Hematopoietic multipotent progenitor cell treated with erythropoietin and hydrocortisone succinate and interleukin-3 and kit ligand, for 6 days (in vitro differentiated cells): ENCODE results near the gene PRLR.

ENCODE experiments used
- DNase-seq: peaks from one replicate; pipeline ENCODE4 v3.0.0-alpha.2; 2015

Gene PRLR

DNA sequence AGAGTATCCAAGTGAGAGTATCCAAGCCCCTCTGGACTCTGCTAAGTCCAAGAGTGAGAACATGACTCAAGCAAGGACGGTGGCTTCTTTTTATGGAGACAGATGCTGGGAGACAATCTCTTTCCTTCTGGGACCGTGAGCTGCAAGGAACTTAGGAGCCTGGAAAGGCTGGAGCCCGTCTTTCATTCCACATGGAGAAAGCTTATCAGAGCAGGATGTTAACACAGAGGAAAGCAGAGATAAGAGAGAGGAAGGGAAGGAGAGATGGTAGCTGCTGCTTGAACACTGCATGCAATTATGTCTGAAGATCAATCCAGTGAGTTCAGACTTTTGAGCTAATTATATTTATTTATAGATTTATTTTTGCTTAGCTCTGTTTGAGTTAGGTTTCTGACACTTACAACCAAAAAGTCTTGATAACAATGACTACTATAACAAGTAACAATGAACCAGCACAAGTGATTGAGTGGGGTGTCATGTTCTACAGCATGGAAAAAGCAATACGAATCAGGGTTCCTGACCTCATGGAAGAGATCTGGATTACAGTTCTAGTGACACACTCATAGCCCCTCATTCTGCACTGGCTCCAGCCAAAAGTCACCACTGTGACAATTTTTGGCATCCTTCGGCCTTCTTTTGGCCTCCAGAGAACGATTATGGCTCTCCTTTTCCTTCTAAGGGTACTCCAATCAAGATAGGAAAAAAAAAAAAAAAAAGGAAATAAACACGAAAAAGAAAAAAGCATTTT, 71.5 kb downstream of the PRLR start:
- no peak for DNase-seq

DNA sequence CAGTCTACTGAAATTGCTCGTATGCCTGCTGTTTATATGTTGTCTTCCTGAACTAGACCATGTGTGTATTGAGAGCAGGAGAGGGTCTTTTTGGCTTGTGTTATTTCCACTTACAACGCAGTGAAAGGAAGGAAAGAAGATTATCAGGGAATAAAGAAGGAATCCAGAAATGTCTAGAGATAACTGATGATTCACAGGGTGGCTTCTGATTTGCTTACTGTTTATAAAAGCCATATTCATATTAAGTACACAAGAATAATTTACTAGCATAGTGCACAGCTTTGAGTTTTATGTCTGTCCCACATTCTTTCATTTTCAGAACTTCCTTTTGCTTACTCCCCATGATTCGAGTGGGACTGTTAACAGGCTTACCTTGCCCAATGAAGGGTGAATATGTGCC, 72.1 kb downstream of the PRLR start:
- DNase-seq: no peak

DNA sequence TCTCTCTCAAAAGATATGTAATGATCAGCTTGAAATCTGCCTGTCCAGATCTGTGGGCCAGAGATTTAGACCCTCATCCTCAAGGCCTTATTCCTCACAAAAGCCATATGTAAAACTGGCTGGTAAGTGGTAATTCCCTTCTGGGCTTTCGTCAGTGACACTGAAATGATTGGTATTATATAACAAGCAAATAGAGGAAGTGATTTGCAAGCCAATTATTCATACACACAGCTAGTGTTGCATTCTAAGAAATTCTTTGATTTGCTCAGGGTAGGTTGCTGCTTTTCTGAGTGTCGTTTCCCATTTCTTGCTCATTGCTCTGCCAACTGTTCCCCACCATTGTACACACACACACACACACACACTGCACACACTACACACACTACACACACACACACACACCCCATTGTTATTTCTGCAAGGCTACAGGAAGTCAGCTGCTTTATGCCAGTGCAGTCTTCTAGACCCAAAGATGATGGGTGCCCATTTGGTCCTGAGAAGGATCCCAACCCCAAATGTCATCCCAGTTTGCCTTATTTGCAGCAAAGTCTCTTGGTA, 76.8 kb downstream of the PRLR start:
- DNase-seq: no peak

DNA sequence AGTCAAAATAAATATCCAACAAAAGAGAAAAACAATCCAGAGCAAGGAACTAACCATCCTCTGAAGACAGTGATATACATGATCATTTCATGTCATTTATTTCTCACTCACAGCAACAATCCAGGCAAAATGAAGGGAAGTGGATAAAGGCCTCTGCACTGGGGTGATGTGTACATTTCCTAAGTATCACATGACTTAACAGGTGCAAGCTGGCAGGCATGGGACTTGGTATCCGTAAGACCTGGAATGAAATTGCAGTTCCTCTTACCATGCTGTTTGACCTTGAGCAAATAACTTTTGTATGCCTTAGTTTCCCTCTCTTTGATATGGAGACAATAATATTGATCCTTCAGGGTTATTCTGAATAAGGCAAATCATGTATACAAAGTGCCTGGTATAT, 77.6 kb downstream of the PRLR start:
- DNase-seq: no peak

DNA sequence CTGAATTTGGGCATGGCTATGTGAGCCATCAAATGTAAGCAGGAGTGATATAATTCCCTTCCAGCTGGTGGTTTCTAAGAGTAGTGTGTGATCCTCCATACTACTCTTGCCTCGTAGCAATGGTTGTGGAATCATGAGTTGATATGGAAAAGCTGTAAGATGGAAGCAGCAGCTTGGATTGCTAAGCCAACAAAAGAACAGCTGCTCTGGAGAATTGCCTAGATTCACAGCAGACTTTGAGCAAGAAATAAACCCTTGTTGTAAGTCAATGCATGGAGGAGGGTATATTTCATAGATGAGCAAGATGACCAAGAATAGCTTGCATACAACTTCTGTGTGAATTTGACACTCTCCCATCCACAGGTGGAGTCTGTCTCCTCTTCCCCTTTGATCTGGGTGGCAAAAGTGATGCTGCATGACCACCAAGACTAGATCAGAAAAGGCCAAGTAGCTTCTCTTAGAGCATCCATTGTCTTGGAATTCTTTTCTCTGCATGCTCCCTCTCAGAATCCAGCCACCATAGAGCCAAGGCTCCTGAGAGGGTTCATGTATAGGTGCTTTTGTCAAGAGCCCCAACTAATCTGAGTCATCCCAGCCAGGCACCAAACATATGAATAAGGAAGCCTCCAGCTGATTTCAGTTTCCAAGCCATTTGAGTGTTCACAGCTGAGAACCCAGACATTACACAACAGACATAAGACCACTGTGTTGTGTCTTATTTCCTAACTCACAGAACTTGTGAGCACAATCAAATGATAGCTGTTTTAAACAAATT, 79.0 kb downstream of the PRLR start:
- DNase-seq: no peak

DNA sequence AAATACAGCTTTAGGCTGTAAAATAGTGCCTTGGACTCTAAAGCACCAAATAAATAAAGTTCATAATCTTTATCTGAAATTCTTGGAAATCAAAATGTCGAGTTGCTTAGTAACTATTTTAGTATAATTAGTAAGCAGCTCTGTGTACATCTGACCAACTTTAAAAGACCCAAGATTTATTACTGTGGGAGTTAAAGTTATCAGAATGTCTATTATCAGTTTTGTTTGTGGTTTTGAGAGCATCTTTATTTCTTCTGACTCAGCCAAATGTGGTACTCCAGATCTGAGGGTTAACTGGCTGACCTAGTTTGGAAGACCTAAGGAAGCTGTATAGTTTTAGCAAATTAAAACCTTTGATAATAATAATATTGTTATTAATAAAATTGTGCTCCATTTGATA, 81.2 kb downstream of the PRLR start:
- DNase-seq: no peak

DNA sequence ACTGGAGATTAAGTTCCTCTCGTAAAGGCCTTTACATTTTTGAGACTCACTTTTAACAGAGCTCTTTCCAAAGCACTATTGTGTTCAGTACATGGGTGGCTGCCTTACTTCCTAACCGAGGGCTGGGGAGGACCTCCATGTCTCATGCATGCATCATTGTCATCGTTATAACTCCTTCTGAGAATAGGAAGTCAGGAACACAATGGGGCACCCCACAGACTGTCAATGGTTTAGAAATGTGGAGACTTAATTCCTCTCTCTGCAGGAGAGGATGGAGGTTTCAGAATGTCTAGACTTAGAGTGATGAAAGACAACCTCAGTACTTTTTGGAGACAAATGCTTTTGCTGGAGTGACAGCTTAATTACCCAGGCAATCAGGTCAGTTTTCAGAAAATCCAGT, 83.9 kb downstream of the PRLR start:
- no peak for DNase-seq

DNA sequence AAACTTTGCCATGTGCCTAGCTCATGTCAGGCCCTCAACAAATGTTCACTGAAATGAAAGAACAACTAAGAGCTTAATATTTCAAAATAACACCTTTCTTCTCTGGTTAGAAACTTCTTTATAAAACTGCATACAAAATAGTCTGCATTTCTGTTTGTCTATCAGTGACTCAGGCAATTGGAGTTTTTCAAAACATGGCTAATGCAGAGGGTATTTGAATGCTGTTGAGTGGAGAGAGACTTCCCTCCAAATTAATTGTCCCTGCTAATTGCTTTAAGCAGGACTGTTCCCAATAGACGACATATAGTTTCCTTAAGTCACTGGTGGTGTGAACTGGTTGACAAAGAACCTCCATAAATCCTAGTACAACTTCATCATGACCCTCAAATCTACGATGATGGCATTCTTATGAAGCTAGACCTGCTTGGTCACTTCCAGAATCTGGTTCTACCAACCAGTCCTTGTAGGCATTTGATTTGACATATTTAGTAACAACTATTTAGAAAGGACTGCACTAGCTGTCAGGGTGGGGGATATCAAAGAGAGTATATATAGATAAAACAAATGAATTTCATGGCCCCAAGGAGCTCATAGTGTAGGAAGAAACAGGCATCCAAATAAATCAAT, 84.5 kb downstream of the PRLR start:
- no peak for DNase-seq

DNA sequence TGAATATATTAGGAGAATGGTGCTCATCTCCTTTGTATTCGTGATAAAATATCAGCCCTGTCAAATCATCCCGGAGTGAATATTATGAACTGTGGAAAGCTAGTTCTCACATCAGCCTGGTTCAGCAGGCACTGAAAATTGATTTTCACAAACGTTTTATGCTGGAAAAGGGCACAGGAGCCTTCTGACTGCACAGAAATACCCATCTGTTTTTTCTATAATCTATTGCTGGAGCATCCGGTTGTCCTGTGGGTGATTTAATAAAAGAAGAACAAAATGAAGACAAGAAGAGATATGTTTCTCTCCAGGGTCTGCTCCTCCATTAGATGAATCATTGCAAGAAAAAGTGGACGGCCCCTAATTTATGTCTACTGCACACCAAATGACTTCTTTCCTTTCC, 85.3 kb downstream of the PRLR start:
- DNase-seq: no peak

DNA sequence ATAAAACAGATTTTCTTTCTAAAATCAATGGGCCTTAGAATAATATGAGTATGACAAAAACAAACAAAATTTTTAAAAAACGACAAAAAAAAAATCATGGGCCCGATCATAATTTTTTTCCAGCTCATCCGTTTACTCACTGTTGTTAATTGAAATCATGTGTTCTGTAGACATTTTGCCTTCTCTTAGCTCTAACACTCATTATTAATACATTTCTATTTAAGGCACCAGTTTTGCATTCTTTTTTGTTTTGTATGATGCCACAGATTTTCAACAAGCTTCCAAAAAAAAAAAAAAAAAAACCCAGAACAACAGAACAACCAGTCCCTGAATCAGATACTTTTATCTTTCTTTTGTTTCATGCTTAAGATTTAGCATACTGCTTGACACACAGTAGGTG, 86.4 kb downstream of the PRLR start:
- DNase-seq: no peak

DNA sequence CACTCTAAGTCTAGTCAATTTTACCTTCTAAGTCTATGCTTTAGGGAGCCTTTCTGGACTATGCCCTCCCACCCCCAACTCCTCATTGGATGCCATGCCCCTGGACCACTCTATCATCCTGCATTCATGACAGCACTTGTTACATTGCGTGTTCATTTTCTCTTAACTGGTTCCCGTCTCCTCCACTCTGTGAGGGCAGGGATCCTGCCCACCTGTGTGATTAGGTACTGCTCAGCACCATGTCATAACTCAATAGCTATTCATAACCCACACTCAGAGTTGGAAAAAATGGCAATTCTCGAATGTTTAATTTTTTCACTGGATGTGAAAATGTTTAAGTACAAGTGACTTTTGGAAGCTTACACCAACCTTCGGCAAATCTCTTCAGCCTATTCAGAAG, 88.5 kb downstream of the PRLR start:
- DNase-seq: no peak

DNA sequence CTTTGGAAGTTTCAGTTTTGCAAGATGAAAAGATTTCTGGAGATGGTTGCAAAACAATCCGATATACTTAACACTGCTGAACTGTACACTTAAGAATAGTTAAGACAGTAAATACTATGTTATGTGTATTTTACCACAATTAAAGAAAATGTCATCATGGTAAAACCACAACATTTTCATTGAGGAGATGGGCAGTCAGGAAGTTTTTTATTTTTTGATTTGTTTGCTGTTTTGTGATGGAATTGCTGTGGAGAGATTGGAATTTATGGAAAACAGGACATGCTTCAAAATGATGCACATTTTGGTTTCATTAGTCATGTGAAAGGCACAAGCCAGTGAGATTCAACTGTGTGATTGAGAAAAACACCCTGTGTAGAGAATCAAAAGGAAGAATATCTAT, 92.1 kb downstream of the PRLR start:
- DNase-seq: no peak

DNA sequence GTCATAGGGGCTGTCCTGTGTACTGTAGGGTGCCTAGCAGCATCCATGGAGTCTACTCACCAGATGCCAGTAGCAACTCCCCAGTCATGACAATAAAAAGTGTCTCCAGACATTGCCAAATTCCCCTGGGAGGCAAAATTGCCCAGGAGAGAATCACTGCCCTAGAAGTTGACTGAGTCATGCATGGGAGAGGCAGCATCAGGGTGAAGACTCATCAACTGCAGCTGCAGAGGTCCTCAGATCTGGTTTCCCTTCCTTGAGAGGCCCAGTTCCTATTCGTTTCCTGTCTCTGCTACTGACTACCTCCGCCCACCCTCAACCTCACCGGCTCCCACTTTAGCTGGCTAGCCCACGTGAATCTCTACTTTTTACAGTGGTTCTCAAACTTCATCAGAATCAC, 93.9 kb downstream of the PRLR start:
- DNase-seq: no peak

DNA sequence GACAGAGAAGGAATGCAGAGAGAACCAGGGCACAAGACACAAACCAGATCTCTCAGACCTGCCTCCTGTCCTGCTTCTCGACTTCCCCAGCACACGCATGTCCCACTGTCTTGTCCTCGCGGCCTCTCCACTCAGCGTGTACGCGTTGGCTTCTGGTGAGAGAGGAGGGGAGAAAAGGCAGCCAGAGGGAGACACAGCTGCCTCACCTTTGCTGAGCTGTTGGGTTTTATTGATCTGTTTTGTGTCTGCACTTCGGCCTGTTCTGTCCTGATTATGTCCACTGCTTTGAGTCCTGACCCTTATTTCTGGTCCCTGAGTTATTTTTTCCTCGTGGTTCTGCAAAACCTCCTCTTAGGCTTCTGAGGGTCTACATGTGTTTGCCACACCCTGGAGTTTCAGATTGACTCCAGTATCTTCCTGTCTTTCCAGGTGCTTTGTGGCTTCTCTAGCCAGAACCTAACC, 95.0 kb downstream of the PRLR start:
- DNase-seq: no peak

DNA sequence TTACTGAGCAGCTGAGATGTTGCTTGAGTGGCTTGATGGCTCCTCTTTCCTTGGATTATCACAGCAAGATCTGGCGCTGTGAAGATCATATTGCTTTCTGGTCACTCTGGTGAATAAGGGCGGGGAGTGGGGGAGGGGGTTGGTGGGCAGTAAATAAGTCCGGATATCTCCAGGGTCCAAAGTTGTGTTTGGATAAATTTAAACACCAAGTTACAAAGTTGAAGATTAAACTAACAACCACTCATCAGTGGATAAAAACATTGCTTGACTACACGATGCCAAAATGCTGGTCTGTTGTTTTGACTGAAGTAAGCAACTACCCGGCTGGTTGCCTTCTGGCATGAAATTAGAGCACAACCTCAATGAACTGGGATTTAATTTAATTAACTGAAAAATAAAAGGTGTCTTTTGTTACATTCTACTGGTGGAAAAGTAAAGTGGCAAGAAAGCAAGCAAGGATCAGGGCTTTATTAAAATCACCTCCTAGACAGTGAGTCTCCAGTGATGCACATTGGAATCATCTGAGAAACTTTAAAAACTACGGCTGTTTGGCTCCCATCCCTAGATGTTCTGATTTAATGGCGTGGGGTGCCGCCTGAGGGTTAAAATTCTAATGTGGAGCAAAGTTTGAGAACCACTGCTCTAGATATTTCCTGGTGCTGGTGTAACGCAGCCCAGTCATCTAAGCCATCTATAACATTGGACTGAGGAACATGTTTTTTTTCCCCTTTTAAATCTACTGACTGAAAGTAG, 95.8 kb downstream of the PRLR start:
- DNase-seq: no peak

DNA sequence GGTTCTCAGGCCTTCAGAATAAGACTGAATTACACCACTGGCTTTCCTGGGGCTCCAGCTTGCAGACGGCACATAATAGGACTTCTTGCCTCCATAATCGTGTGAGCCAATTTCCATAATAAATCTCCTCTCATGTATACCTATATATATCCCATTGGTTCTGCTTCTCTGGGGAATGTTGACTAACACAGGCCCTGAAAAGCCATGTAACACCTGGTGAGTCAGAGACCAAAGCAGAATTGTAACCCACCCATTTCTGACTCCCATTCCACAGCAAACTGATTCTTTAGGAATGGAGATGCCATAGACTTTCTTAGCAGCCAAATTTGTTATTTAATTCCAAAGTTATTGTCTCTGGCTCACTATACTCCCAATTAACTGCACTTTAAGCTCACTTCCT, 97.1 kb downstream of the PRLR start:
- DNase-seq: no peak

DNA sequence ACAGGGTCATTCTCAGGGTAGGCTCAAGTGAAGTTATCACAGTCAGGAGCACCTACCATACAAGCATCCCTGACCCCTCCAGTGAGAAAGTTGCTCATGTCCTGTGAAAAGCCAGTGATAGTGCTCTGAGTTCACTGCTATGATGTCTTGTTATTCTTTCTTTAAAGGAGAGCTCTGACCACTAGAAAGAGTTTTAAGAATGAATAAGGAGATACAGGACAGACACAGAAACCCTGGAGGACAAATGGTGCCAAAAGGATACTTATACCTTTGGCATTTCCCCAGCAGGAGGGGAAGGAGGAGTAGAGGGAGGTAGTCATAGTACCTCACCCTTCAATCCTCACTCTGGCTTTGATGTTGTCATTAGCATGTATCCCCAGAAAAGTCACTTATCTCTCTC, 98.6 kb downstream of the PRLR start:
- no peak for DNase-seq

DNA sequence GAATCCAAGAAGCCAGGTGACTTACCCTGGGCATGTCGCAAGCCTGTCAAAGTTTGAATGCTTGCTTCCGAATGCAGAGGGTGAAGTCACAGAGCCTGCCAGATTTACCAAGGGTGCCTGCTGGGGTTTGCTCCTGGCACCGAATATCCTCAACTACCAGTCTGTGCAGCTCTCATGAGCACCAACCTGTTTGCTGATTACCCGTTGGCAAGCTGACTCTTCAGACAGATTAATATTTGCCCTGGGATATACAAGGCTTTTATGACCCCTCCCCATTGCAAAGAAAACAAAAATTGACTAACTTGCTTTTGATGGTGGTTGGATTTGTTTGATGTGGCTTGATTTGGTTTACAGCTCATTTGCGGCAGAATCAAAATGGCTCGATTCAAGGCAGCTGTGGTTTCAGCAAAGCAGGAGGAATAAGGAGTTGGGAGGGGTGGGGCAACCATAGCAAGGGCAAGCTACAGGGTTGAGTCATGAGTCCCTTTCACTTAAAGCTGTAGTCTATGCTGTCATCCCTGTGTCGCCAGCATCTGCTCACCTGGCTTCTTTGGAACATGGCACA, 100.3 kb downstream of the PRLR start:
- DNase-seq: no peak

DNA sequence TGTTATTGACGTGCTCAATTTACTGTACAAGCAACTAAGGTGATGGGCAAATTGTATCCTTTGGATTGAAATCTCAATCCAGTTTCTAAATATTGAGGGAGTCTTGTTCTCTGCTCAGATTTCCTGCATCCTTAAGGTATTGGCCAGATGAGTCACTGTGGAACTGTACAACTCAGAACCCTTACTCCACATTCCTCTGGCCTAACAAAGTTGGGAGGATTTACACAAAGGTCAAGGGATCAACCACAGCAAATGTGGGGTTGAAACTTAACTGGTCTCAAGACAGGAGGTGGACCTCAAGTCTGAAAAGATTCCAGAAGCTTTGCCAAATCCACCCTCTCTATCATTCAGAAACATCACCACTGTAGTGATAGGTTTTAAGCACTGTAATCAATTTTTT, 101.0 kb downstream of the PRLR start:
- no peak for DNase-seq

DNA sequence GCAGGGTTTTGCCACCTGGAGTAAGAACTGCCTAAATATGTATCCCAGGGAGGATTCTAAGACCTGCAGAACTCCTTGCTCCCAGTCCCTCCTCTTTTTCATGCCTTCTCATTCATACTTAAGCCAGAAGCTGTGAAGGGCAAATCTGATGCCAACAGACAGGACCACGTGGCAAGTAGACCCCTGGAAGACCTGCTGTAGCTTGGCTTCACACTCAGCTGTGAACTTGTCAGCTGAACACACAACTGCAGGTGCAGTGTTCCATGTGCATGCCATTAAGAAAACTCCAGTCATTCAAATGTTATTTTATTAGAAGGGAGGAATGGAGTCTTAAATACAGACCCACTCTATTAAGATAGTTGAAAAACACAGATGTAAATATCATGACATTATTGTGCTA, 103.3 kb downstream of the PRLR start:
- DNase-seq: no peak

DNA sequence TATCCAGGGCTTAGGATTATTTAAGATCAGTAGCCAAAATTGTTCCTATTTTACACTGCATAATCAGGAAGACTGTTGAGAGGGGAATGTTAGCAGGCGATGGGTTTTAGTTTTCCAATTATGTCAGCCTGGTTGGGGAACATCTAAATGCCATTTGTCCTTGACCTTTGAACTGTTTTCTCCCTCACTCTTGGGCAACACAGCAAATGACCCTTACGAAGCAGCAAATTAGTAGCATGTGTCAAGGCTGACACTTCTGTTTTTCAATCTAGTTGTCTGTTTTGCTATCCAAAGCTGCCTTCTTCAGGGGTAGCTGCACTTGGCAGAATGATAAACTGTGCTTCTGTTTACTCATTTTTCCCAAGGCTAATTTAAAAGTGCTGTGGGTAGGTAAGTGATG, 104.5 kb downstream of the PRLR start:
- DNase-seq: no peak

DNA sequence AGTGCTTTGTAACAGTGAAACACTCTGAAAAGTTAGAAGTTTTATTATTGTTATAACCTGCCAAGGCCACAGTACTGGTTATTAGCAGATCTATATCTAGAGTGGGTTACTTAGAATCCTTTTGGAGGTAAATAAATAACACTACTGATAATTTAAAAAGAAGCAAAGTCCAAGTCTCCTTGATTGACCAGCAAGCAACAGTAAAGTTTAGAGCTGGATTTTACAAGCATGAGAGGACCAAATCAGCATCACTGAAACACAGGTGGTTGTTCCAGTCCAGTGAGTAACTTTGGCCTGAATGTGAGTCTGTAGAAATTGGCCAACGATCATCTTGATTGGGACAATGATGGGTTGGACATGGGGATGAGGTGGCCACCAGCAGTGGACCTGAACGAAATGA, 105.4 kb downstream of the PRLR start:
- no peak for DNase-seq

DNA sequence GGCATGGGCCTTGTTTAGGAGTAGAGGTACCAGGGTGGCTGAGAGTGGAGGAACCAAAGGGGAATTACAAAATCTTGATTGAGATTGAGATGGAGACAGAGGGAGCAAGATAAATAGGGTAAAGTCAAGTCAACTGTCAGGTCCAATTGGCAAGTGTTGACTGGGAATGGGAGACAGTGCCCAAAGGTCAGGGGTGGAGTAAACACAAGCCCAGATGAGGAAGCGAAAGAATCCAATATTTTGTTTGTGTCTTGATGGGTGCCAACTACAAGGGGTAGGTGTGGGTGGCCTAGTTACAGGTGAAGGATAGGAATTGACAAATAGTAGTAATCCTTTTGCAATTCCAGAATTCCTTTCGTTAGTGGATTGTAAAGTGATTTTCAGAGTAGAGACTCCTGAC, 107.5 kb downstream of the PRLR start:
- no peak for DNase-seq
